Lower lobe of right lung (tissue), 2 donors: ENCODE results near the gene MRTFA. TPM values are rescaled to one million over a fixed set of nuclear protein-coding genes. Genes with fewer than 3 reads are reported as not detected.

ENCODE experiments used
- ATAC-seq, 2 donors: fragments of 200-7000 bp; cut with Tn5 transposase; one replicate each; pipeline ENCODE4 v1.9.1; 2020 to 2022; ENCODE audit warnings: mild to moderate bottlenecking in 2 of 2, moderate library complexity in 2 of 2
- DNase-seq: peaks from one replicate; pipeline ENCODE4 v3.0.0-alpha.2; 2020
- H3K27ac ChIP-seq: fragments of 200-600 bp; one replicate; pipeline ENCODE4 v1.8.0; 2022
- H3K27me3 ChIP-seq: fragments of 200-600 bp; one replicate; pipeline ENCODE4 v1.8.0; 2022; ENCODE audit warnings: low read depth
- H3K36me3 ChIP-seq: fragments of 200-600 bp; one replicate; pipeline ENCODE4 v1.8.0; 2022; ENCODE audit warnings: mild to moderate bottlenecking
- H3K4me1 ChIP-seq: fragments of 200-600 bp; one replicate; pipeline ENCODE4 v1.8.0; 2022
- H3K4me3 ChIP-seq: fragments of 200-600 bp; one replicate; pipeline ENCODE4 v1.8.0; 2022; ENCODE audit warnings: mild to moderate bottlenecking
- H3K9me3 ChIP-seq: fragments of 200-600 bp; one replicate; pipeline ENCODE4 v1.8.0; 2022
- intact Hi-C: fragments of 100-400 bp; cut with DNase I; formaldehyde crosslinking; loops from one replicate; pipeline ENCODE4 v1.11.0; 2022
- total RNA-seq: library from RNA; stranded (reverse); fragmentation: NEBNext Ultra II Directional; extraction: Animal tissue kit (Norgen Biotek cat#: 25700); gene quantifications from one replicate; pipeline ENCODE4 v1.2.1, GENCODE V29; 2021
- TF ChIP-seq, protein P1 (sequence below): fragments of 200-600 bp; IDR thresholded peaks from one replicate; pipeline ENCODE4 v1.8.0; 2022; ENCODE audit warnings: antibody characterized with exemption, mild to moderate bottlenecking
- donor health status: DM: no; HTN: yes; CAD: no; lungs with severe emphysema.

The MRTFA gene
- total RNA-seq, 1 donor from 2014 or later, result 54.2 TPM

DNA sequence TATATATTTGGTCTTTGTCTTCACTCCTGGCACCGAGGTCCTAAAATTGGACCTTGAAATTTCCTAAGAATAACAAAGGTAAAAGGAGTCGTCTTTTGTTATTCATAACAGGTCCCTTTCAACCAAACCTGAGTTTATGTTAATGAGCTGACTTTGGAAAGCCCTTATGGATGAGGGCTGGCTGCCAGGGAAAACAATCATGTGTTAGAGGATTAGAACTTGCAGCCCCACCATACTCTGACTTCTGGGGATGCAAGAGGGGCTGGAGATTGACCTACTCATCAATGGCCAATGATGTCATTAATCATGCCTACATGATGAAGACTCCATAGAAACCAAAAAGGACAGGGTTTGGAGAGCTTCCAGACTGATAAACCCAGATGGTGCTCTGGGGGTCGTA lies 118.9 kb downstream of the MRTFA start:
- no peaks in the 10 kb centered on the region for H3K27me3 ChIP-seq
- no peak overlapping the region for H3K27ac ChIP-seq
- peaks cover 6% of the 10 kb centered on the region for H3K4me1 ChIP-seq
- H3K9me3 ChIP-seq, result no peaks in the 10 kb centered on the region
- no peaks in the 10 kb centered on the region for H3K36me3 ChIP-seq
- no peak overlapping the region for H3K4me3 ChIP-seq
- TF ChIP-seq, protein P1, sequence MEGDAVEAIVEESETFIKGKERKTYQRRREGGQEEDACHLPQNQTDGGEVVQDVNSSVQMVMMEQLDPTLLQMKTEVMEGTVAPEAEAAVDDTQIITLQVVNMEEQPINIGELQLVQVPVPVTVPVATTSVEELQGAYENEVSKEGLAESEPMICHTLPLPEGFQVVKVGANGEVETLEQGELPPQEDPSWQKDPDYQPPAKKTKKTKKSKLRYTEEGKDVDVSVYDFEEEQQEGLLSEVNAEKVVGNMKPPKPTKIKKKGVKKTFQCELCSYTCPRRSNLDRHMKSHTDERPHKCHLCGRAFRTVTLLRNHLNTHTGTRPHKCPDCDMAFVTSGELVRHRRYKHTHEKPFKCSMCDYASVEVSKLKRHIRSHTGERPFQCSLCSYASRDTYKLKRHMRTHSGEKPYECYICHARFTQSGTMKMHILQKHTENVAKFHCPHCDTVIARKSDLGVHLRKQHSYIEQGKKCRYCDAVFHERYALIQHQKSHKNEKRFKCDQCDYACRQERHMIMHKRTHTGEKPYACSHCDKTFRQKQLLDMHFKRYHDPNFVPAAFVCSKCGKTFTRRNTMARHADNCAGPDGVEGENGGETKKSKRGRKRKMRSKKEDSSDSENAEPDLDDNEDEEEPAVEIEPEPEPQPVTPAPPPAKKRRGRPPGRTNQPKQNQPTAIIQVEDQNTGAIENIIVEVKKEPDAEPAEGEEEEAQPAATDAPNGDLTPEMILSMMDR, result no peak
- DNase-seq, result no peak
- no peak for ATAC-seq
- intact Hi-C loops, result no loop called here

DNA sequence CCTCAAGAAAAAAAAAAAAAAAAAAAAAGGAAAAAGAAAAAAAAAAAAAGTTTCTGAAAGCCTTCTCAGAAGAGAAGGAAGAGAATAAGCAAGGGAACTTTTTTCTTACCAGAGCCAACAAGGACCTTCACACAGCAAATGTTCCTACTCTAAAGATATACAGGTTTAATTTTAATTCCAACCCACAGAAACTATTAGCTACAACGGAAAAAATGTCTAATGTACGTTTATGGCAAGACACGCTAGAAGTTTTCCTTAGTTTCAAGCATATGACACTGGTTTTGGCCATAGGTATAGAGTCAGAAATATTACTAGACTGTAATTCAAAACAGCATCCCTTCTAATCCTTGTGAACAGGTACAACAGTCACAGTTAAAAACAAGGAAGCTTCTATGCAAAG lies 120.1 kb downstream of the MRTFA start:
- DNase-seq, result no peak
- no peaks in the 10 kb centered on the region for H3K9me3 ChIP-seq
- H3K4me1 ChIP-seq, result peaks cover 15% of the 10 kb centered on the region
- TF ChIP-seq, protein P1, result no peak
- intact Hi-C loops, result no loop called here
- no peak for ATAC-seq
- H3K4me3 ChIP-seq, result no peak overlapping the region
- H3K27me3 ChIP-seq, result no peaks in the 10 kb centered on the region
- no peaks in the 10 kb centered on the region for H3K36me3 ChIP-seq
- H3K27ac ChIP-seq, result no peak overlapping the region

DNA sequence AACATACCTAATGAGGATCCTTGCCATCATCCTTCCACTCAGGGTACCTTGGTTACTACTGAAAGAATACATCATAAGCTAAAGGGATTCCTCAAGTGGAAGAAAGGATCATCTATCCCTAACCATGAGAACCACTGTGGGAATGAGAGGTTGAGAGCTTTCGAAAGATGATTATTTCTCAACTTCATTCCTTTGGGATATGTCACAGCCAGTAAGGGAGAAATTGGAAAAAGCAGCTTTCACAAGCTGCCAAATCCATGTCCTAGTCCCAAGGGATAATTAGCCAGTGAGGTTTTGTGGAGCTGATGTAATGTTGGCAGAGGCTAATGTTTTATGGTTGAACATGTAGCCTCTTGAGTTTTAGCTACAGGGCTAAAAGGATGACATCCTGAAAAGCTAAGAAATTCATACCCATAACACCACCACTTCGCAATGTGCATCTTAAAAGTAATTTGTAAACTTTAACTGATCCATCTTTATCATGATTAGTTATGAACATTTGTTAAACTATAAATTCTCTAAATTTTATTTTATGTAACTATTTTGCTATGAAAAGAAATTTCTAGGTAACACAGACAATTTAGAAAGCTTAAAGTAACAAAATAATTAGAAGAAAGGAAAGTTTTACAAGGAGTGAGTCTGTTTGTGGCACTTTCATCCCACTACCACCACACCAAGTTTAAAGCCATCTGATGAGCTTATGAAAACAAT lies 123.9 kb downstream of the MRTFA start:
- DNase-seq, result no peak

DNA sequence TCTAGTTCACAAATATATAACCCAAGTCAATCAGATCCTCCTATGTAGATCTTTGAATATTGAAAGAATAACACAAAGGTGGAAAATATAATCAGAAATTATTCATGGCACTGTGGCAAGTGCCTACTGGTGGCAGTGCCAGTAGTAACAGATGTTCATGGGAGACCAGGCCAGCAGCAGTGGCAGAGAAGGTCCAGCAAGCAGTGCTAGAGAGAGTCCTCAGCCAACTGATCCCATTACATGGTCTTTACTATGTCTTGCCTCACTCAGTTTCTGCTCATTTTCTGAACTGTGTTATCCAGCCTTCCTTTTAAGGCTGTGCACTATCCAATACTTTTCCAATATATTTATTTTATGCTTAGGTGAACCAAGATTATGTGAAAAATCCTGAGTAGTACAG lies 124.9 kb downstream of the MRTFA start:
- Histone ChIP-seq H3K4me3 (no peak overlapping the region), H3K36me3 (no peaks in the 10 kb centered on the region), H3K4me1 (peaks cover 51% of the 10 kb centered on the region), H3K9me3 (no peaks in the 10 kb centered on the region), H3K27ac (peak overlapping the region; percentile 54), H3K27me3 (no peaks in the 10 kb centered on the region)
- intact Hi-C loops, result no loop called here
- ATAC-seq (no peak), DNase-seq (no peak)
- TF ChIP-seq, protein P1, result no peak

More for the DNA sequence above, 123.9 kb downstream of the MRTFA start:
- TF ChIP-seq, protein P1, result no peak
- Histone ChIP-seq H3K36me3 (no peaks in the 10 kb centered on the region), H3K4me1 (peaks cover 47% of the 10 kb centered on the region), H3K27ac (peak overlapping the region; percentile 54), H3K27me3 (no peaks in the 10 kb centered on the region), H3K9me3 (no peaks in the 10 kb centered on the region), H3K4me3 (no peak overlapping the region)
- peak; percentile 15 to 50 for ATAC-seq
- intact Hi-C loops, result no loop called here

DNA sequence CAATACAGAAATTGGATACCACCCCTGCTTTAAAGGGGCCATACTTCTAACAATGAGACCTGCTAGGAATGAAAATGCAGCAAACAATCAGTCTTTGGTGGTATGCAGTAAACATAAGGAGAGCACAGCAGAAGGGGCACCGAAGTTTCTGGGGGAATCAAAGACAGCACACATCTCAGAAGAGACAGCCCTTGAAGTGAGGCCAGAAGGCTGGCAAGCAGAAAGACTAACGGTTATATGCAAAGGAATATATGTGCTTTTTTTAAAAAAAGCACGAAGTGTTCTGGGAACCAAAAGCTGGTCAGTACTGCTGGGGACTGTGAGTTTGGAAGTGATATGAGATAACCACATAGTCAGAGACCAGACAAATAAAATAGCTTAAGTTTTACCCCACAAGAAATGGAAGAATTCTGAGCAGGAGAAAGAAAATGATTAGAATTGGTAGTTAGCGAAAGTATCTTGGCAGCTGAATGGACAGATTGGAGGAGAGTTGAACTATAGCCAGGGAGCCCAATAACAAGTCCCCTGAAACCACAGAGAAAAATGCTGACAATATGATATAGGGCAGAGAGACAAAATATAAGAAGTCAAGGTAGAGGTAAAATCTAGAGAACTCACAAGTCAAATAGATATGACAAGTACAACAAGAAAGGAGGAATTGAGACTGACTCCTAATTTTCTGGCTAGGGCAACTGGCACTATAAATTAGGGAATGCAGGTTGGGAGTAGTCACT lies 125.7 kb downstream of the MRTFA start:
- Histone ChIP-seq H3K36me3 (no peaks in the 10 kb centered on the region), H3K27ac (peak overlapping the region; percentile 80), H3K9me3 (no peaks in the 10 kb centered on the region), H3K4me3 (no peak overlapping the region), H3K27me3 (no peaks in the 10 kb centered on the region), H3K4me1 (peaks cover 52% of the 10 kb centered on the region)
- ATAC-seq (no peak), DNase-seq (no peak)
- TF ChIP-seq, protein P1, result no peak
- intact Hi-C loops, result no loop called here
